HepG2 (cell line): ENCODE results near the gene IRS1. TPM values are rescaled to one million over a fixed set of nuclear protein-coding genes. Genes with fewer than 3 reads are reported as not detected.

Experiments
- ATAD3A ChIP-seq: sonication (generic); formaldehyde crosslinking; IDR thresholded peaks from 2 replicates; pipeline ENCODE4 v1.4.0; 2020; ENCODE audit warnings: missing genetic modification reagents
- REXO4 ChIP-seq: sonication (generic); formaldehyde crosslinking; IDR thresholded peaks from 2 replicates; pipeline ENCODE4 v1.8.0; 2022; ENCODE audit warnings: missing genetic modification reagents, mild to moderate bottlenecking, borderline replicate concordance
- TBX2 ChIP-seq: sonication (generic); formaldehyde crosslinking; IDR thresholded peaks from 2 replicates; pipeline ENCODE4 v1.5.0; 2020; ENCODE audit warnings: missing genetic modification reagents, mild to moderate bottlenecking, borderline replicate concordance
- ZBTB44 ChIP-seq: sonication (generic); formaldehyde crosslinking; IDR thresholded peaks from 2 replicates; pipeline ENCODE4 v1.4.0; 2020; ENCODE audit warnings: missing genetic modification reagents
- ZNF253 ChIP-seq: sonication (generic); formaldehyde crosslinking; IDR thresholded peaks from 2 replicates; pipeline ENCODE4 v1.8.0; 2022; ENCODE audit warnings: mild to moderate bottlenecking, missing genetic modification reagents, borderline replicate concordance
- polyA plus RNA-seq, 8 experiments: library from polyadenylated mRNA; depleted of rRNA in 3 of 8; stranded (reverse) in 7 of 8; unstranded in 1 of 8; fragments of >200 nt; fragmentation: Illumina TruSeq in 4 of 8; extraction: Trizol in 4 of 8; gene quantifications; 2 replicates each; pipeline versions ENCODE4 v1.2.1 to v1.2.3, GENCODE V29; 2011 to 2016; ENCODE audit warnings: low read depth in 4 of 8, missing spikeins in 1 of 8, mixed read lengths in 1 of 8; ENCODE audit not compliant: insufficient read depth in 1 of 8
- total RNA-seq, 5 experiments: library from RNA; depleted of rRNA; stranded (reverse); fragments of >200 nt; fragmentation: Illumina TruSeq; extraction: Trizol; gene quantifications; 2 replicates each; pipeline ENCODE4 v1.2.3, GENCODE V29; 2016; ENCODE audit warnings: low read depth in 1 of 5
- TF ChIP-seq, protein P1 (sequence below): sonication (generic); formaldehyde crosslinking; IDR thresholded peaks from 2 replicates; pipeline ENCODE4 v1.8.1; 2022; ENCODE audit warnings: mild to moderate bottlenecking, missing genetic modification reagents
- TF ChIP-seq, protein P2 (sequence below): sonication (generic); formaldehyde crosslinking; IDR thresholded peaks from 2 replicates; pipeline ENCODE4 v1.5.0; 2020; ENCODE audit warnings: missing genetic modification reagents, mild to moderate bottlenecking, borderline replicate concordance

Gene IRS1
- total and polyA plus RNA-seq, 2 of the 13 experiments (the other 11 are each of a cell fraction or from before 2014, with no cell fraction given): 8.7 to 9.0 TPM

GRCh38 chr2:226797289-226797988 lies 2.2 kb downstream of the IRS1 start (continued):
- TF ChIP-seq, protein P1, sequence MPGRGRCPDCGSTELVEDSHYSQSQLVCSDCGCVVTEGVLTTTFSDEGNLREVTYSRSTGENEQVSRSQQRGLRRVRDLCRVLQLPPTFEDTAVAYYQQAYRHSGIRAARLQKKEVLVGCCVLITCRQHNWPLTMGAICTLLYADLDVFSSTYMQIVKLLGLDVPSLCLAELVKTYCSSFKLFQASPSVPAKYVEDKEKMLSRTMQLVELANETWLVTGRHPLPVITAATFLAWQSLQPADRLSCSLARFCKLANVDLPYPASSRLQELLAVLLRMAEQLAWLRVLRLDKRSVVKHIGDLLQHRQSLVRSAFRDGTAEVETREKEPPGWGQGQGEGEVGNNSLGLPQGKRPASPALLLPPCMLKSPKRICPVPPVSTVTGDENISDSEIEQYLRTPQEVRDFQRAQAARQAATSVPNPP (CRISPR knock-in tag): no peak
- TF ChIP-seq TBX2 (CRISPR knock-in tag) (no peak), REXO4 (CRISPR knock-in tag) (peak; percentile 64; the same call in 1 of the 2 replicates), ZBTB44 (CRISPR knock-in tag) (no peak), ZNF253 (CRISPR knock-in tag) (peak; percentile 76; the same call in 1 of the 2 replicates), ATAD3A (CRISPR knock-in tag) (no peak)
- TF ChIP-seq, protein P2, sequence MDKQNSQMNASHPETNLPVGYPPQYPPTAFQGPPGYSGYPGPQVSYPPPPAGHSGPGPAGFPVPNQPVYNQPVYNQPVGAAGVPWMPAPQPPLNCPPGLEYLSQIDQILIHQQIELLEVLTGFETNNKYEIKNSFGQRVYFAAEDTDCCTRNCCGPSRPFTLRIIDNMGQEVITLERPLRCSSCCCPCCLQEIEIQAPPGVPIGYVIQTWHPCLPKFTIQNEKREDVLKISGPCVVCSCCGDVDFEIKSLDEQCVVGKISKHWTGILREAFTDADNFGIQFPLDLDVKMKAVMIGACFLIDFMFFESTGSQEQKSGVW (CRISPR knock-in tag): no peak
- TF ChIP-seq, all 625 proteins: peak for 27
